GM23338 (cell line): ENCODE data around the gene HTR3C. TPM values are rescaled to one million over a fixed set of nuclear protein-coding genes. Genes with fewer than 3 reads are reported as not detected.

Experiments
- ATAC-seq: fragments of 200-7000 bp; cut with Tn5 transposase; 3 replicates; pipeline ENCODE4 v1.9.1; 2020
- DNase-seq: peaks from one replicate; pipeline ENCODE4 v3.0.0-alpha.2; 2015; ENCODE audit warnings: low spot score
- H2AFZ ChIP-seq: fragments of 200-600 bp; sonication (generic); 2 replicates; pipeline ENCODE4 v1.8.0; 2016; ENCODE audit warnings: antibody characterized with exemption, mild to moderate bottlenecking, moderate library complexity
- H3F3A ChIP-seq: fragments of 200-600 bp; sonication (generic); replicated peaks from 2 replicates; pipeline ENCODE4 v1.8.0; 2017; ENCODE audit warnings: antibody characterized with exemption, mixed run types, low read depth
- H3K27ac ChIP-seq: fragments of 200-600 bp; sonication (generic); 2 replicates; pipeline ENCODE4 v1.6.1; 2016; ENCODE audit warnings: low read depth
- H3K27me3 ChIP-seq: fragments of 200-600 bp; sonication (generic); 2 replicates; pipeline ENCODE4 v1.8.0; 2016; ENCODE audit warnings: mild to moderate bottlenecking, mixed run types, moderate library complexity; ENCODE audit not compliant: insufficient read depth
- H3K36me3 ChIP-seq: fragments of 200-600 bp; sonication (generic); 2 replicates; pipeline ENCODE4 v1.8.0; 2016; ENCODE audit warnings: mild to moderate bottlenecking; ENCODE audit not compliant: insufficient read depth
- H3K4me1 ChIP-seq: fragments of 200-600 bp; sonication (generic); 2 replicates; pipeline ENCODE4 v1.8.0; 2016; ENCODE audit warnings: mild to moderate bottlenecking, moderate library complexity; ENCODE audit not compliant: insufficient read depth
- H3K4me2 ChIP-seq: fragments of 200-600 bp; sonication (generic); 2 replicates; pipeline ENCODE4 v1.7.1; 2017; ENCODE audit warnings: mixed run types
- H3K4me3 ChIP-seq: fragments of 200-600 bp; sonication (generic); 2 replicates; pipeline ENCODE4 v1.6.1; 2016; ENCODE audit warnings: mixed run types
- H3K79me2 ChIP-seq: fragments of 200-600 bp; sonication (generic); replicated peaks from 2 replicates; pipeline ENCODE4 v1.8.0; 2017; ENCODE audit warnings: mild to moderate bottlenecking; ENCODE audit not compliant: insufficient read depth
- H3K9me2 ChIP-seq: fragments of 200-600 bp; sonication (generic); 2 replicates; pipeline ENCODE4 v1.8.0; 2017; ENCODE audit not compliant: insufficient read depth
- H4K20me1 ChIP-seq: fragments of 200-600 bp; sonication (generic); replicated peaks from 2 replicates; pipeline ENCODE4 v1.8.0; 2017; ENCODE audit warnings: mild to moderate bottlenecking; ENCODE audit not compliant: insufficient read depth
- H3K27ac Mint-ChIP-seq: 2 replicates; pipeline ENCODE4 v1.8.0; 2020; ENCODE audit warnings: inconsistent platforms, mild to moderate bottlenecking, moderate library complexity, mixed read lengths
- H3K27me3 Mint-ChIP-seq: 3 replicates; pipeline ENCODE4 v1.8.0; 2022; ENCODE audit warnings: low read depth, mild to moderate bottlenecking, moderate library complexity, mixed read lengths, inconsistent platforms; ENCODE audit not compliant: insufficient read depth, poor library complexity
- H3K36me3 Mint-ChIP-seq: 3 replicates; pipeline ENCODE4 v1.8.0; 2021; ENCODE audit warnings: low read depth, mild to moderate bottlenecking, inconsistent platforms, moderate library complexity, mixed read lengths
- H3K4me1 Mint-ChIP-seq: 3 replicates; pipeline ENCODE4 v1.8.0; 2020; ENCODE audit warnings: mild to moderate bottlenecking, inconsistent platforms, mixed read lengths
- H3K4me3 Mint-ChIP-seq: 3 replicates; pipeline ENCODE4 v1.8.0; 2021; ENCODE audit warnings: moderate library complexity, mild to moderate bottlenecking, inconsistent platforms, mixed read lengths
- H3K9me3 Mint-ChIP-seq: 3 replicates; pipeline ENCODE4 v1.8.0; 2020; ENCODE audit warnings: moderate library complexity, mild to moderate bottlenecking, inconsistent platforms, mixed read lengths
- EZH2phosphoT487 ChIP-seq: fragments of 200-600 bp; sonication (generic); IDR thresholded peaks from one replicate; pipeline ENCODE4 v1.8.1; 2018; ENCODE audit warnings: antibody characterized with exemption; ENCODE audit not compliant: unreplicated experiment
- ZNF331 ChIP-seq: fragments of 250-450 bp; sonication (Bioruptor Pico); IDR thresholded peaks from 2 replicates; pipeline ENCODE4 v1.5.0; 2020; ENCODE audit warnings: low read depth, mild to moderate bottlenecking, moderate library complexity
- polyA plus RNA-seq: library from polyadenylated mRNA; unstranded; fragments of >200 nt; fragmentation: Nextera tagmentation; extraction: Ambion mirVana; gene quantifications from 2 replicates; pipeline ENCODE4 v1.2.1, GENCODE V29; 2016
- total RNA-seq: library from RNA; depleted of rRNA; stranded (reverse); fragments of >200 nt; shearing (Covaris generic); gene quantifications from 2 replicates; pipeline ENCODE4 v1.2.3, GENCODE V29; 2014
- TF ChIP-seq, protein P1 (sequence below): IDR thresholded peaks from 2 replicates; pipeline ENCODE4 v1.6.1; 2016; ENCODE audit warnings: antibody characterized with exemption
- TF ChIP-seq, protein P2 (sequence below): fragments of 250-450 bp; sonication (Bioruptor Pico); IDR thresholded peaks from 2 replicates; pipeline ENCODE4 v1.5.0; 2020; ENCODE audit warnings: mild to moderate bottlenecking, moderate library complexity

Gene HTR3C
- total and polyA plus RNA-seq, 2 experiments from 2014 or later = not detected

DNA sequence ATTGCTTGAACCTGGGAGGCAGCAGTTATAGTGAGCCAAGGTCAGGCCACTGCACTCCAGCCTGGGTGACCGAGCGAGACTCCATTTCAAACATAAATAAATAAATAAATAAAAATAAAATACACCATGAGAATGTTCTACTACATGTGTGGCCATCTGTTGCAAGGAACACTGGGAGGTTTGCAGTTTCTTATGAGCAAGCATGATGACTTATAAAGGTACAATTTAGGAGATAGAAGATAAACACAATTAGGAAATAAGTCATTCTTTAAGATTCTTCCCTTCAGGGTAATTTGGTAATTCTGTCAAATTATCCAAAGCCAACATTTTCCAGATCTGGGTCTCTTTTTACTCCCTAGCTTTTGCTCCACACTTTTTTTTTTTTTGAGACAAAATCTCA lies 13.4 kb downstream of the HTR3C start:
- TF ChIP-seq EZH2phosphoT487 = no peak
- TF ChIP-seq, protein P1, sequence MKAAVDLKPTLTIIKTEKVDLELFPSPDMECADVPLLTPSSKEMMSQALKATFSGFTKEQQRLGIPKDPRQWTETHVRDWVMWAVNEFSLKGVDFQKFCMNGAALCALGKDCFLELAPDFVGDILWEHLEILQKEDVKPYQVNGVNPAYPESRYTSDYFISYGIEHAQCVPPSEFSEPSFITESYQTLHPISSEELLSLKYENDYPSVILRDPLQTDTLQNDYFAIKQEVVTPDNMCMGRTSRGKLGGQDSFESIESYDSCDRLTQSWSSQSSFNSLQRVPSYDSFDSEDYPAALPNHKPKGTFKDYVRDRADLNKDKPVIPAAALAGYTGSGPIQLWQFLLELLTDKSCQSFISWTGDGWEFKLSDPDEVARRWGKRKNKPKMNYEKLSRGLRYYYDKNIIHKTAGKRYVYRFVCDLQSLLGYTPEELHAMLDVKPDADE = no peak
- TF ChIP-seq, protein P2, sequence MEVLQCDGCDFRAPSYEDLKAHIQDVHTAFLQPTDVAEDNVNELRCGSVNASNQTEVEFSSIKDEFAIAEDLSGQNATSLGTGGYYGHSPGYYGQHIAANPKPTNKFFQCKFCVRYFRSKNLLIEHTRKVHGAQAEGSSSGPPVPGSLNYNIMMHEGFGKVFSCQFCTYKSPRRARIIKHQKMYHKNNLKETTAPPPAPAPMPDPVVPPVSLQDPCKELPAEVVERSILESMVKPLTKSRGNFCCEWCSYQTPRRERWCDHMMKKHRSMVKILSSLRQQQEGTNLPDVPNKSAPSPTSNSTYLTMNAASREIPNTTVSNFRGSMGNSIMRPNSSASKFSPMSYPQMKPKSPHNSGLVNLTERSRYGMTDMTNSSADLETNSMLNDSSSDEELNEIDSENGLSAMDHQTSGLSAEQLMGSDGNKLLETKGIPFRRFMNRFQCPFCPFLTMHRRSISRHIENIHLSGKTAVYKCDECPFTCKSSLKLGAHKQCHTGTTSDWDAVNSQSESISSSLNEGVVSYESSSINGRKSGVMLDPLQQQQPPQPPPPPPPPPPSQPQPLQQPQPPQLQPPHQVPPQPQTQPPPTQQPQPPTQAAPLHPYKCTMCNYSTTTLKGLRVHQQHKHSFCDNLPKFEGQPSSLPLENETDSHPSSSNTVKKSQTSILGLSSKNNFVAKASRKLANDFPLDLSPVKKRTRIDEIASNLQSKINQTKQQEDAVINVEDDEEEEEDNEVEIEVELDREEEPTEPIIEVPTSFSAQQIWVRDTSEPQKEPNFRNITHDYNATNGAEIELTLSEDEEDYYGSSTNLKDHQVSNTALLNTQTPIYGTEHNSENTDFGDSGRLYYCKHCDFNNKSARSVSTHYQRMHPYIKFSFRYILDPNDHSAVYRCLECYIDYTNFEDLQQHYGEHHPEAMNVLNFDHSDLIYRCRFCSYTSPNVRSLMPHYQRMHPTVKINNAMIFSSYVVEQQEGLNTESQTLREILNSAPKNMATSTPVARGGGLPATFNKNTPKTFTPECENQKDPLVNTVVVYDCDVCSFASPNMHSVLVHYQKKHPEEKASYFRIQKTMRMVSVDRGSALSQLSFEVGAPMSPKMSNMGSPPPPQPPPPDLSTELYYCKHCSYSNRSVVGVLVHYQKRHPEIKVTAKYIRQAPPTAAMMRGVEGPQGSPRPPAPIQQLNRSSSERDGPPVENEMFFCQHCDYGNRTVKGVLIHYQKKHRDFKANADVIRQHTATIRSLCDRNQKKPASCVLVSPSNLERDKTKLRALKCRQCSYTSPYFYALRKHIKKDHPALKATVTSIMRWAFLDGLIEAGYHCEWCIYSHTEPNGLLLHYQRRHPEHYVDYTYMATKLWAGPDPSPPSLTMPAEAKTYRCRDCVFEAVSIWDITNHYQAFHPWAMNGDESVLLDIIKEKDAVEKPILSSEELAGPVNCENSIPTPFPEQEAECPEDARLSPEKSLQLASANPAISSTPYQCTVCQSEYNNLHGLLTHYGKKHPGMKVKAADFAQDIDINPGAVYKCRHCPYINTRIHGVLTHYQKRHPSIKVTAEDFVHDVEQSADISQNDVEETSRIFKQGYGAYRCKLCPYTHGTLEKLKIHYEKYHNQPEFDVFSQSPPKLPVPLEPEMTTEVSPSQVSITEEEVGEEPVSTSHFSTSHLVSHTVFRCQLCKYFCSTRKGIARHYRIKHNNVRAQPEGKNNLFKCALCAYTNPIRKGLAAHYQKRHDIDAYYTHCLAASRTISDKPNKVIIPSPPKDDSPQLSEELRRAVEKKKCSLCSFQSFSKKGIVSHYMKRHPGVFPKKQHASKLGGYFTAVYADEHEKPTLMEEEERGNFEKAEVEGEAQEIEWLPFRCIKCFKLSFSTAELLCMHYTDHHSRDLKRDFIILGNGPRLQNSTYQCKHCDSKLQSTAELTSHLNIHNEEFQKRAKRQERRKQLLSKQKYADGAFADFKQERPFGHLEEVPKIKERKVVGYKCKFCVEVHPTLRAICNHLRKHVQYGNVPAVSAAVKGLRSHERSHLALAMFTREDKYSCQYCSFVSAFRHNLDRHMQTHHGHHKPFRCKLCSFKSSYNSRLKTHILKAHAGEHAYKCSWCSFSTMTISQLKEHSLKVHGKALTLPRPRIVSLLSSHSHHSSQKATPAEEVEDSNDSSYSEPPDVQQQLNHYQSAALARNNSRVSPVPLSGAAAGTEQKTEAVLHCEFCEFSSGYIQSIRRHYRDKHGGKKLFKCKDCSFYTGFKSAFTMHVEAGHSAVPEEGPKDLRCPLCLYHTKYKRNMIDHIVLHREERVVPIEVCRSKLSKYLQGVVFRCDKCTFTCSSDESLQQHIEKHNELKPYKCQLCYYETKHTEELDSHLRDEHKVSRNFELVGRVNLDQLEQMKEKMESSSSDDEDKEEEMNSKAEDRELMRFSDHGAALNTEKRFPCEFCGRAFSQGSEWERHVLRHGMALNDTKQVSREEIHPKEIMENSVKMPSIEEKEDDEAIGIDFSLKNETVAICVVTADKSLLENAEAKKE (CRISPR knock-in tag) = no peak
- H4K20me1 ChIP-seq = no peaks in the 10 kb centered on the region
- DNase-seq = no peak
- no peaks in the 10 kb centered on the region for H3K36me3 ChIP-seq
- H3K4me1 ChIP-seq = no peaks in the 10 kb centered on the region
- no peaks in the 10 kb centered on the region for H3K79me2 ChIP-seq
- ATAC-seq = no peak
- Mint-ChIP-seq H3K4me3 (no peak overlapping the region), H3K9me3 (peaks cover 15% of the 10 kb centered on the region), H3K27me3 (no peaks in the 10 kb centered on the region), H3K36me3 (no peaks in the 10 kb centered on the region), H3K4me1 (no peaks in the 10 kb centered on the region), H3K27ac (no peak overlapping the region)
- H3K4me3 ChIP-seq = no peak overlapping the region
- no peak overlapping the region for H3K27ac ChIP-seq
- H3K4me2 ChIP-seq = no peak overlapping the region
- H3F3A ChIP-seq = no peaks in the 10 kb centered on the region
- no peaks in the 10 kb centered on the region for H3K27me3 ChIP-seq
- no peak overlapping the region for H2AFZ ChIP-seq
- peaks cover 4% of the 10 kb centered on the region; the same call in 1 of the 2 replicates for H3K9me2 ChIP-seq

DNA sequence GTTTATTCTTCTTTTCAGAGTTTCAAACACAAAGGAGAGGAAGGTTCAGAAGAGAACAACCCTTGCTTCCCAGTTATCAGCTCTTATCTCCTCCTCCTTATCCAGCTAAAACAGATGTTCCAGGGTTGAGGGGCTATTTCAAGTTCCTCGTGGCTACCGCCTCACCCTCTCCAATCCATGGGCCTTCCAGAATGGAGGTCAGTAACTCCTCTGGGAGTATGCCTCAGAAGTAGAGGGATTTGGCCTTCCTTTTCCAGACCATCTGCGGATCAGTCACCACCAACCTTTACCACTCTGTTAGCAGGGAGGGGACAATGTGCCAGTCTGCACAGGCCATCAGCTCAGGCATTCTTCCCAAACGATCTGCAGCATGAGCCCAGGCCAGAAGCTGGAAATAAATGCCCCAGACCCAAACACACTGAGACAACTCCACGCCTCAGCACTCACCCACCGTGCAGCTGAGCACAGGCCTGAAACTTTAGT lies 14.8 kb downstream of the HTR3C start:
- no peaks in the 10 kb centered on the region for H3K79me2 ChIP-seq
- H3F3A ChIP-seq = no peaks in the 10 kb centered on the region
- no peaks in the 10 kb centered on the region for H3K36me3 ChIP-seq
- H3K4me2 ChIP-seq = no peak overlapping the region
- 0 out of 2 replicates have a peak overlapping the region, but pooled peaks have one; percentile 59 for H2AFZ ChIP-seq
- no peak for DNase-seq
- H3K27ac Mint-ChIP-seq = no peak overlapping the region
- H3K4me3 Mint-ChIP-seq = no peak overlapping the region
- peaks cover 2% of the 10 kb centered on the region; the same call in 1 of the 2 replicates for H3K9me2 ChIP-seq
- ATAC-seq = no peak
- H3K27ac ChIP-seq = no peak overlapping the region
- no peaks in the 10 kb centered on the region for H4K20me1 ChIP-seq
- H3K27me3 ChIP-seq = no peaks in the 10 kb centered on the region
- H3K27me3 Mint-ChIP-seq = no peaks in the 10 kb centered on the region
- H3K9me3 Mint-ChIP-seq = peaks cover 15% of the 10 kb centered on the region
- no peaks in the 10 kb centered on the region for H3K4me1 Mint-ChIP-seq
- no peaks in the 10 kb centered on the region for H3K36me3 Mint-ChIP-seq
- no peak overlapping the region for H3K4me3 ChIP-seq
- no peaks in the 10 kb centered on the region for H3K4me1 ChIP-seq
- TF ChIP-seq ZNF331 = no peak
- TF ChIP-seq, protein P1 = no peak
